ENCODE measurements around the gene AMIGO3.

The AMIGO3 gene

GRCh38 chr3:49707113-49707480 lies 12.4 kb downstream of the AMIGO3 start:
- TF ChIP-seq POLR2AphosphoS5 (IDR thresholded peaks at IDR 0.05; ENCODE audit: low read depth) (no peak), SPI1 (IDR thresholded peaks at IDR 0.05; ENCODE audit: borderline replicate concordance, low read depth) (no peak)
- TF ChIP-seq, protein P1, sequence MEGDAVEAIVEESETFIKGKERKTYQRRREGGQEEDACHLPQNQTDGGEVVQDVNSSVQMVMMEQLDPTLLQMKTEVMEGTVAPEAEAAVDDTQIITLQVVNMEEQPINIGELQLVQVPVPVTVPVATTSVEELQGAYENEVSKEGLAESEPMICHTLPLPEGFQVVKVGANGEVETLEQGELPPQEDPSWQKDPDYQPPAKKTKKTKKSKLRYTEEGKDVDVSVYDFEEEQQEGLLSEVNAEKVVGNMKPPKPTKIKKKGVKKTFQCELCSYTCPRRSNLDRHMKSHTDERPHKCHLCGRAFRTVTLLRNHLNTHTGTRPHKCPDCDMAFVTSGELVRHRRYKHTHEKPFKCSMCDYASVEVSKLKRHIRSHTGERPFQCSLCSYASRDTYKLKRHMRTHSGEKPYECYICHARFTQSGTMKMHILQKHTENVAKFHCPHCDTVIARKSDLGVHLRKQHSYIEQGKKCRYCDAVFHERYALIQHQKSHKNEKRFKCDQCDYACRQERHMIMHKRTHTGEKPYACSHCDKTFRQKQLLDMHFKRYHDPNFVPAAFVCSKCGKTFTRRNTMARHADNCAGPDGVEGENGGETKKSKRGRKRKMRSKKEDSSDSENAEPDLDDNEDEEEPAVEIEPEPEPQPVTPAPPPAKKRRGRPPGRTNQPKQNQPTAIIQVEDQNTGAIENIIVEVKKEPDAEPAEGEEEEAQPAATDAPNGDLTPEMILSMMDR (IDR thresholded peaks at IDR 0.05; ENCODE audit: insufficient read depth, low read length): no peak
- TF ChIP-seq, protein P2, sequence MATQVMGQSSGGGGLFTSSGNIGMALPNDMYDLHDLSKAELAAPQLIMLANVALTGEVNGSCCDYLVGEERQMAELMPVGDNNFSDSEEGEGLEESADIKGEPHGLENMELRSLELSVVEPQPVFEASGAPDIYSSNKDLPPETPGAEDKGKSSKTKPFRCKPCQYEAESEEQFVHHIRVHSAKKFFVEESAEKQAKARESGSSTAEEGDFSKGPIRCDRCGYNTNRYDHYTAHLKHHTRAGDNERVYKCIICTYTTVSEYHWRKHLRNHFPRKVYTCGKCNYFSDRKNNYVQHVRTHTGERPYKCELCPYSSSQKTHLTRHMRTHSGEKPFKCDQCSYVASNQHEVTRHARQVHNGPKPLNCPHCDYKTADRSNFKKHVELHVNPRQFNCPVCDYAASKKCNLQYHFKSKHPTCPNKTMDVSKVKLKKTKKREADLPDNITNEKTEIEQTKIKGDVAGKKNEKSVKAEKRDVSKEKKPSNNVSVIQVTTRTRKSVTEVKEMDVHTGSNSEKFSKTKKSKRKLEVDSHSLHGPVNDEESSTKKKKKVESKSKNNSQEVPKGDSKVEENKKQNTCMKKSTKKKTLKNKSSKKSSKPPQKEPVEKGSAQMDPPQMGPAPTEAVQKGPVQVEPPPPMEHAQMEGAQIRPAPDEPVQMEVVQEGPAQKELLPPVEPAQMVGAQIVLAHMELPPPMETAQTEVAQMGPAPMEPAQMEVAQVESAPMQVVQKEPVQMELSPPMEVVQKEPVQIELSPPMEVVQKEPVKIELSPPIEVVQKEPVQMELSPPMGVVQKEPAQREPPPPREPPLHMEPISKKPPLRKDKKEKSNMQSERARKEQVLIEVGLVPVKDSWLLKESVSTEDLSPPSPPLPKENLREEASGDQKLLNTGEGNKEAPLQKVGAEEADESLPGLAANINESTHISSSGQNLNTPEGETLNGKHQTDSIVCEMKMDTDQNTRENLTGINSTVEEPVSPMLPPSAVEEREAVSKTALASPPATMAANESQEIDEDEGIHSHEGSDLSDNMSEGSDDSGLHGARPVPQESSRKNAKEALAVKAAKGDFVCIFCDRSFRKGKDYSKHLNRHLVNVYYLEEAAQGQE (IDR thresholded peaks at IDR 0.05; ENCODE audit: insufficient replicate concordance, low read depth): no peak
- no peaks in the 10 kb centered on the region for H3K27me3 ChIP-seq (ENCODE audit: insufficient read depth, poor library complexity, severe bottlenecking)
- no peak overlapping the region for H3K4me3 ChIP-seq (replicated peaks; ENCODE audit: insufficient read depth, low read length)
- no peak for DNase-seq (ENCODE audit: low read depth in 1 of 2, low spot score in 1 of 2)
- no peak overlapping the region for H3K27ac ChIP-seq (replicated peaks)

DNA sequence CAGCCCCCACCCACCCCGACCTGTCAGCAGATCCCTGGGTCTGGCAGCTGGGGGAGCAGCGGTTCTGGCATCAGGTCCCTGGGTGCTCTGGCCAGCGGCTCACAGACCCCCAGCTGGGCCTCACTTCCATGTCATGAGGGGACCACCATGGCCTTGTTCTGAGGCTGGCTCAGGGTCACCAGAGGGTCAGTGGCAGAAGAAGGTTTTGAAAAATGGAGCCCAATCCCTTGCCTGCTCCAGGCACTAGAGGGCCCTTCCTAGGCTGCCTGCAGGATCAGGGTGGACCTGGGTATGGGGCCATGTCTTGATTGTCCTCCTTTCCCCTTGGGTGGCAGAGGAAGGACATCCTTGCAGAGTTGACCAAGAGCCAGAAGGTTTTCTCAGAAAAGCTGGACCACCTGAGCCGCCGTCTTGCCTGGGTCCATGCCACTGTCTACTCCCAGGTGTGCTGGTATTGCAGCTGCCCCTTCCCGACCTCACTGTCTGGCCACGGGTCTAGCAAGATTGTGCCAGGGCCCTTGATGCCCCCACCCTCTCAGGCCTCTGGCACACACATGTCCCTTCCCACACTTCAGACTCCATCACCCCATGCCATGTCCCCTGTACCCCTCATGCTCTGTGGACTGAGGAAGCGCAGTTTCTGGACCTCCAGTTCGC lies 12.9 kb downstream of the AMIGO3 start:
- DNase-seq (ENCODE audit: low read depth in 1 of 2, low spot score in 1 of 2): no peak
- Histone ChIP-seq H3K27ac (replicated peaks) (no peak overlapping the region), H3K27me3 (ENCODE audit: insufficient read depth, poor library complexity, severe bottlenecking) (no peaks in the 10 kb centered on the region), H3K4me3 (replicated peaks; ENCODE audit: insufficient read depth, low read length) (no peak overlapping the region)
- TF ChIP-seq, protein P1 (IDR thresholded peaks at IDR 0.05; ENCODE audit: insufficient read depth, low read length): no peak

- H3K27ac ChIP-seq (replicated peaks): no peak overlapping the region
- TF ChIP-seq, protein P2 (IDR thresholded peaks at IDR 0.05; ENCODE audit: insufficient replicate concordance, low read depth): no peak
- TF ChIP-seq GABPA (IDR thresholded peaks at IDR 0.05; ENCODE audit: low read depth) (no peak), SPI1 (IDR thresholded peaks at IDR 0.05; ENCODE audit: borderline replicate concordance, low read depth) (no peak), POLR2AphosphoS5 (IDR thresholded peaks at IDR 0.05; ENCODE audit: low read depth) (no peak)
- TF ChIP-seq, protein P1 (IDR thresholded peaks at IDR 0.05; ENCODE audit: insufficient read depth, low read length): no peak
- H3K27me3 ChIP-seq (ENCODE audit: insufficient read depth, poor library complexity, severe bottlenecking): no peaks in the 10 kb centered on the region
Observed at GRCh38 chr3:49705390-49705960, 14.0 kb downstream of the AMIGO3 start.

GRCh38 chr3:49704629-49705028 lies 14.9 kb downstream of the AMIGO3 start:
- Histone ChIP-seq H3K4me3 (replicated peaks; ENCODE audit: insufficient read depth, low read length) (no peak overlapping the region), H3K27ac (replicated peaks) (no peak overlapping the region), H3K27me3 (ENCODE audit: insufficient read depth, poor library complexity, severe bottlenecking) (no peaks in the 10 kb centered on the region)
- no peak for TF ChIP-seq GABPA (IDR thresholded peaks at IDR 0.05; ENCODE audit: low read depth)
- TF ChIP-seq SPI1 (IDR thresholded peaks at IDR 0.05; ENCODE audit: borderline replicate concordance, low read depth): no peak
- TF ChIP-seq, protein P1 (IDR thresholded peaks at IDR 0.05; ENCODE audit: insufficient read depth, low read length): no peak
- TF ChIP-seq, protein P2 (IDR thresholded peaks at IDR 0.05; ENCODE audit: insufficient replicate concordance, low read depth): no peak
- TF ChIP-seq POLR2AphosphoS5 (IDR thresholded peaks at IDR 0.05; ENCODE audit: low read depth): no peak
- DNase-seq (ENCODE audit: low read depth in 1 of 2, low spot score in 1 of 2): no peak

More at GRCh38 chr3:49705390-49705960, 14.0 kb downstream of the AMIGO3 start:
- no peak overlapping the region for H3K4me3 ChIP-seq (replicated peaks; ENCODE audit: insufficient read depth, low read length)
- no peak for DNase-seq (ENCODE audit: low read depth in 1 of 2, low spot score in 1 of 2)

Data from HL-60 (cell line).